H9 (cell line): ENCODE data around the gene LDHD. TPM values are rescaled to one million over a fixed set of nuclear protein-coding genes. Genes with fewer than 3 reads are reported as not detected.

Experiments used
- DNase-seq: peaks from one replicate; pipeline ENCODE4 v3.0.0-alpha.2; 2017
- H2AFZ ChIP-seq: one replicate; pipeline ENCODE4 v1.6.1; 2013; ENCODE audit warnings: mild to moderate bottlenecking, low read length, control low read depth, moderate library complexity
- H2AK5ac ChIP-seq: 2 replicates; pipeline ENCODE4 v1.6.1; 2013; ENCODE audit warnings: low read length, control low read depth, mixed read lengths; ENCODE audit not compliant: insufficient read length
- H2BK120ac ChIP-seq: one replicate; pipeline ENCODE4 v1.6.1; 2013; ENCODE audit warnings: low read depth, mild to moderate bottlenecking, low read length, control low read depth, inconsistent platforms; ENCODE audit not compliant: poor library complexity, severe bottlenecking
- H2BK12ac ChIP-seq: 2 replicates; pipeline ENCODE4 v1.6.1; 2013; ENCODE audit warnings: low read length, control low read depth, mixed read lengths, low read depth; ENCODE audit not compliant: insufficient read length
- H2BK15ac ChIP-seq: 2 replicates; pipeline ENCODE4 v1.6.1; 2013; ENCODE audit warnings: low read depth, low read length, control low read depth
- H2BK20ac ChIP-seq: one replicate; pipeline ENCODE4 v1.6.1; 2013; ENCODE audit warnings: low read depth, mild to moderate bottlenecking, low read length, control low read depth, inconsistent platforms; ENCODE audit not compliant: poor library complexity, severe bottlenecking
- H2BK5ac ChIP-seq: 2 replicates; pipeline ENCODE4 v1.6.1; 2013; ENCODE audit warnings: low read length, control low read depth, mixed read lengths; ENCODE audit not compliant: insufficient read length
- H3K14ac ChIP-seq: 2 replicates; pipeline ENCODE4 v1.6.1; 2013; ENCODE audit warnings: low read length, control low read depth; ENCODE audit not compliant: insufficient read depth
- H3K18ac ChIP-seq: 2 replicates; pipeline ENCODE4 v1.6.1; 2013; ENCODE audit warnings: low read depth, mild to moderate bottlenecking, mixed read lengths, low read length, control low read depth; ENCODE audit not compliant: insufficient read length
- H3K23ac ChIP-seq: 2 replicates; pipeline ENCODE4 v1.6.1; 2013; ENCODE audit warnings: low read length, control low read depth, mixed read lengths, low read depth; ENCODE audit not compliant: insufficient read length
- H3K23me2 ChIP-seq: 2 replicates; pipeline ENCODE4 v1.6.1; 2013; ENCODE audit warnings: low read depth, mild to moderate bottlenecking, mixed read lengths, low read length, control low read depth; ENCODE audit not compliant: insufficient read length, poor library complexity, severe bottlenecking
- H3K27ac ChIP-seq: 2 replicates; pipeline ENCODE4 v1.5.1; 2013; ENCODE audit warnings: low read length, control low read depth, mixed read lengths, low read depth; ENCODE audit not compliant: insufficient read length
- H3K27me3 ChIP-seq: 2 replicates; pipeline ENCODE4 v1.6.1; 2013; ENCODE audit warnings: low read length, control low read depth, inconsistent platforms; ENCODE audit not compliant: insufficient read depth
- H3K4ac ChIP-seq: 2 replicates; pipeline ENCODE4 v1.6.1; 2013; ENCODE audit warnings: low read depth, mild to moderate bottlenecking, control low read depth, inconsistent platforms, low read length, moderate library complexity
- H3K4me1 ChIP-seq: 2 replicates; pipeline ENCODE4 v1.6.1; 2013; ENCODE audit warnings: low read length, control low read depth, inconsistent platforms; ENCODE audit not compliant: insufficient read depth
- H3K4me2 ChIP-seq: 2 replicates; pipeline ENCODE4 v1.6.1; 2013; ENCODE audit warnings: low read length, control low read depth, mixed read lengths; ENCODE audit not compliant: insufficient read length, insufficient read depth
- H3K56ac ChIP-seq: 2 replicates; pipeline ENCODE4 v1.6.1; 2013; ENCODE audit warnings: low read depth, mild to moderate bottlenecking, mixed read lengths, low read length, control low read depth; ENCODE audit not compliant: insufficient read length
- H3K79me1 ChIP-seq: 2 replicates; pipeline ENCODE4 v1.6.1; 2013; ENCODE audit warnings: low read depth, mild to moderate bottlenecking, moderate library complexity, low read length, control low read depth, inconsistent platforms; ENCODE audit not compliant: insufficient read depth, poor library complexity, severe bottlenecking
- H3K79me2 ChIP-seq: 2 replicates; pipeline ENCODE4 v1.6.1; 2013; ENCODE audit warnings: low read length, control low read depth, inconsistent platforms; ENCODE audit not compliant: insufficient read depth
- H3K9ac ChIP-seq: 2 replicates; pipeline ENCODE4 v1.6.1; 2013; ENCODE audit warnings: low read length, control low read depth, mixed read lengths; ENCODE audit not compliant: insufficient read length; ENCODE audit errors: extremely low read depth
- H3K9me3 ChIP-seq: one replicate; pipeline ENCODE4 v1.6.1; 2013; ENCODE audit warnings: low read depth, low read length, inconsistent platforms; ENCODE audit not compliant: control insufficient read depth
- H3T11ph ChIP-seq: one replicate; pipeline ENCODE4 v1.6.1; 2013; ENCODE audit warnings: mild to moderate bottlenecking, low read length, control low read depth, inconsistent platforms
- H4K20me1 ChIP-seq: one replicate; pipeline ENCODE4 v1.6.1; 2013; ENCODE audit not compliant: control insufficient read depth, insufficient read length, insufficient read depth
- H4K5ac ChIP-seq: 2 replicates; pipeline ENCODE4 v1.6.1; 2013; ENCODE audit warnings: low read depth, mild to moderate bottlenecking, mixed read lengths, low read length, control low read depth; ENCODE audit not compliant: insufficient read length
- H4K8ac ChIP-seq: replicated peaks from 2 replicates; pipeline ENCODE4 v1.6.1; 2013; ENCODE audit warnings: low read length, control low read depth, mixed read lengths, low read depth; ENCODE audit not compliant: insufficient read length
- H4K91ac ChIP-seq: 2 replicates; pipeline ENCODE4 v1.6.1; 2013; ENCODE audit warnings: low read depth, mild to moderate bottlenecking, moderate library complexity, mixed read lengths, low read length, control low read depth; ENCODE audit not compliant: insufficient read length
- H3K27ac Mint-ChIP-seq, 3 experiments: 2 replicates in 2 of 3; 3 replicates in 1 of 3; pipeline ENCODE4 v1.8.0; 2020 to 2021; ENCODE audit warnings: mixed read lengths in 3 of 3, mild to moderate bottlenecking in 1 of 3, moderate library complexity in 1 of 3
- H3K27me3 Mint-ChIP-seq: 2 replicates; pipeline ENCODE4 v1.8.0; 2021; ENCODE audit warnings: low read depth, mild to moderate bottlenecking, moderate library complexity, mixed read lengths
- H3K36me3 Mint-ChIP-seq, 3 experiments: 2 replicates in 2 of 3; 3 replicates in 1 of 3; pipeline ENCODE4 v1.8.0; 2020 to 2021; ENCODE audit warnings: low read depth in 3 of 3, mixed read lengths in 3 of 3; ENCODE audit not compliant: insufficient read depth in 1 of 3
- H3K4me1 Mint-ChIP-seq, 2 experiments: 2 replicates each; pipeline ENCODE4 v1.8.0; 2020; ENCODE audit warnings: mixed read lengths in 2 of 2
- H3K4me3 Mint-ChIP-seq, 2 experiments: 2 replicates in 1 of 2; 3 replicates in 1 of 2; pipeline ENCODE4 v1.8.0; 2020 to 2021; ENCODE audit warnings: mild to moderate bottlenecking in 2 of 2, mixed read lengths in 2 of 2, moderate library complexity in 1 of 2
- H3K9me3 Mint-ChIP-seq, 2 experiments: 2 replicates in 1 of 2; 3 replicates in 1 of 2; pipeline ENCODE4 v1.8.0; 2020; ENCODE audit warnings: mild to moderate bottlenecking in 2 of 2, mixed read lengths in 2 of 2, moderate library complexity in 1 of 2
- CTCF ChIP-seq: fragments of 200-600 bp; sonication (generic); conservative IDR thresholded peaks from 3 replicates; pipeline ENCODE4 v1.8.0; 2021; ENCODE audit warnings: antibody characterized with exemption, mild to moderate bottlenecking
- WGBS: extraction: QIAGEN DNeasy Blood & Tissue Kit; methylation state at CpG from one replicate; pipeline ENCODE4 v1.1.7; 2013; ENCODE audit warnings: missing lambda C conversion rate, low lambda C conversion rate, mixed read lengths; ENCODE audit not compliant: insufficient read length; ENCODE audit errors: extremely low coverage; 5-methylcytosine and 5-hydroxymethylcytosine counted together
- total RNA-seq: library from RNA; stranded (reverse); gene quantifications from 2 replicates; pipeline ENCODE4 v1.2.1, GENCODE V29; 2021

LDHD gene
- total RNA-seq, 1 experiment from 2014 or later, result 14.7 TPM

DNA sequence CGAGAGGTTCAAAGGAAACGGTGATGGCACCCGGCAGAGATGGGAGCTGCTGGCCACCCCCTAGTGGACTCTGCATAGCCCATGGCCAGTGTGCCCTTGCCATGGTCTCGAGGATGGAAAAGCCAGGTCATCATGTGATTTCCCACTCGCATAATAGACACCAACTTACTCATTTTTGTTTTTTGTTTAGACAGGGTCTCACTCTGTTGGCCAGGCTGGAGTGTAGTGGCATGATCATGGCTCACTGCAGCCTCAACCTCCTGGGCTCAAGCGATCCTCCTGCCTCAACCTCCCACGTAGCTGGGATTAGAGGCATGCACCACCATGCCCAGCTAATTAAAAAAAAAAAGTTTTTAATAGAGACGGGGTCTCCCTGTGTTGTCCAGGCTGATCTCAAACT is 27.6 kb downstream of the LDHD start:
- Histone ChIP-seq H3K27me3 (no peaks in the 10 kb centered on the region), H3K27ac (no peak overlapping the region), H2BK15ac (no peak overlapping the region), H3T11ph (no peak overlapping the region), H3K79me1 (no peaks in the 10 kb centered on the region), H2AK5ac (no peak overlapping the region), H3K4ac (no peak overlapping the region), H4K20me1 (no peaks in the 10 kb centered on the region), H3K4me1 (peaks cover 3% of the 10 kb centered on the region), H3K18ac (no peak overlapping the region), H2BK120ac (no peak overlapping the region), H3K56ac (no peak overlapping the region), H3K9ac (no peak overlapping the region), H3K14ac (no peak overlapping the region), H2BK12ac (no peak overlapping the region), H3K9me3 (no peaks in the 10 kb centered on the region), H3K79me2 (peaks cover 3% of the 10 kb centered on the region; the same call in 1 of the 2 replicates), H4K8ac (no peak overlapping the region), H2BK20ac (no peak overlapping the region), H2AFZ (no peak overlapping the region), H3K23ac (no peak overlapping the region), H3K23me2 (no peaks in the 10 kb centered on the region), H3K4me2 (no peak overlapping the region), H4K5ac (no peak overlapping the region), H4K91ac (no peak overlapping the region), H2BK5ac (no peak overlapping the region)
- Mint-ChIP-seq H3K9me3 (no peaks in the 10 kb centered on the region), H3K27ac (no peak overlapping the region), H3K4me1 (peaks cover 45 to 56% of the 10 kb centered on the region in 2 experiments), H3K4me3 (no peak overlapping the region), H3K27me3 (no peaks in the 10 kb centered on the region), H3K36me3 (peaks cover 2 to 19% (median 5%) of the 10 kb centered on the region in 3 experiments; a peak in 5 of 7 replicates)
- DNase-seq, result no peak
- no peak for TF ChIP-seq CTCF
- WGBS, result no CpG with 5 or more reads among the region's 8 CpGs
